Measurements from ENCODE around the gene ASMT.

GRCh38 chrX:1599791-1600405 lies 15.0 kb upstream of the ASMT start:
- TF ChIP-seq HDGF (IDR thresholded peaks at IDR 0.05; ENCODE audit: borderline replicate concordance) (no peak), FOXK2 (IDR thresholded peaks at IDR 0.05) (no peak), SP1 (IDR thresholded peaks at IDR 0.05) (no peak), FOXM1 (IDR thresholded peaks at IDR 0.05; ENCODE audit: borderline replicate concordance) (no peak), FOXA1 (IDR thresholded peaks at IDR 0.05) (no peak), ARNT (IDR thresholded peaks at IDR 0.05) (no peak), SUZ12 (IDR thresholded peaks at IDR 0.05) (no peak), PKNOX1 (IDR thresholded peaks at IDR 0.05) (no peak), ELF4 (IDR thresholded peaks at IDR 0.05) (no peak), BHLHE40 (IDR thresholded peaks at IDR 0.05; ENCODE audit: borderline replicate concordance) (no peak), NFRKB (IDR thresholded peaks at IDR 0.05) (no peak)
